Stomach (tissue), 4 donors: ENCODE data around the gene ROBO1.

Source experiments
- EP300 ChIP-seq: sonication (generic); formaldehyde crosslinking; IDR thresholded peaks from one replicate; pipeline ENCODE4 v1.6.1; 2017; ENCODE audit warnings: antibody characterized with exemption
- POLR2A ChIP-seq, 4 donors: fragments of 450-650 bp; IDR thresholded peaks; one replicate each; pipeline ENCODE4 v1.6.1; 2016; ENCODE audit warnings: antibody characterized with exemption in 4 of 4, control low read depth in 2 of 4, mild to moderate bottlenecking in 1 of 4, moderate library complexity in 1 of 4
- POLR2AphosphoS5 ChIP-seq, 3 donors: sonication (generic); formaldehyde crosslinking; IDR thresholded peaks; one replicate each; pipeline ENCODE4 v1.6.1; 2016; ENCODE audit warnings: antibody characterized with exemption in 3 of 3
- TF ChIP-seq, protein P1 (sequence below), 7 experiments: fragments of 450-650 bp in 4 of 7; fragments of 200-600 bp in 3 of 7; sonication (generic) in 3 of 7; IDR thresholded peaks; one replicate each; pipeline ENCODE4 v1.5.1; 2016 to 2019; ENCODE audit warnings: antibody characterized with exemption in 7 of 7, control low read depth in 2 of 7, mild to moderate bottlenecking in 1 of 7

DNA sequence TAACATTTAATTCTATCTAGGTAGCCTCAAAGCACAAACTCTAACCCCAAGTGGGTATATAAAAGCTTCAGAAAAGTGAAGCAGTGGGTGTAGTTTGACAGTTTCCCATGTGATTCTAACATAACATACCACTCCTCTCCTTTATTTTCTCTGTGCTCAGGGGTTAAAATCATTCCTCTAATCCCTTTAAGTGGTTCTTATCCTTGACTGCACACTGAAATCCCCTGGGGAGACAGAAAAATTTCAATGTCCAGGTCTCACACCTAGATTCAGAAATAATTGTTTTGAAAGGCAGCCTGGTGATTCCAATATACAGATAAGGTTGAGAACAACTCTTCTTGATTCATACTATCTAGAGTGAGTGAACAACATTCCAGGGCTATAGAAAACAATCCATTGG, 986.4 kb downstream of the ROBO1 start:
- TF ChIP-seq, protein P1, sequence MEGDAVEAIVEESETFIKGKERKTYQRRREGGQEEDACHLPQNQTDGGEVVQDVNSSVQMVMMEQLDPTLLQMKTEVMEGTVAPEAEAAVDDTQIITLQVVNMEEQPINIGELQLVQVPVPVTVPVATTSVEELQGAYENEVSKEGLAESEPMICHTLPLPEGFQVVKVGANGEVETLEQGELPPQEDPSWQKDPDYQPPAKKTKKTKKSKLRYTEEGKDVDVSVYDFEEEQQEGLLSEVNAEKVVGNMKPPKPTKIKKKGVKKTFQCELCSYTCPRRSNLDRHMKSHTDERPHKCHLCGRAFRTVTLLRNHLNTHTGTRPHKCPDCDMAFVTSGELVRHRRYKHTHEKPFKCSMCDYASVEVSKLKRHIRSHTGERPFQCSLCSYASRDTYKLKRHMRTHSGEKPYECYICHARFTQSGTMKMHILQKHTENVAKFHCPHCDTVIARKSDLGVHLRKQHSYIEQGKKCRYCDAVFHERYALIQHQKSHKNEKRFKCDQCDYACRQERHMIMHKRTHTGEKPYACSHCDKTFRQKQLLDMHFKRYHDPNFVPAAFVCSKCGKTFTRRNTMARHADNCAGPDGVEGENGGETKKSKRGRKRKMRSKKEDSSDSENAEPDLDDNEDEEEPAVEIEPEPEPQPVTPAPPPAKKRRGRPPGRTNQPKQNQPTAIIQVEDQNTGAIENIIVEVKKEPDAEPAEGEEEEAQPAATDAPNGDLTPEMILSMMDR (IDR thresholded peaks at IDR 0.05), result no peak
- TF ChIP-seq EP300 (no peak), POLR2A (IDR thresholded peaks at IDR 0.05) (no peak), POLR2AphosphoS5 (IDR thresholded peaks at IDR 0.05) (no peak)
